Left renal cortex interstitium (tissue), 4 donors: ENCODE data around the gene FAM241B. TPM values are rescaled to one million over a fixed set of nuclear protein-coding genes. Genes with fewer than 3 reads are reported as not detected.

ENCODE experiments used
- DNase-seq, 4 donors: peaks; one replicate each; pipeline ENCODE4 v3.0.0-alpha.2; 2013; ENCODE audit warnings: low read depth in 4 of 4, low spot score in 2 of 4, missing footprints in 1 of 4
- polyA plus RNA-seq, 4 donors: library from polyadenylated mRNA; unstranded; fragments of 120-200 nt; gene quantifications; one replicate each; pipeline ENCODE4 v1.2.1, GENCODE V29; 2013; ENCODE audit not compliant: insufficient read length in 4 of 4

FAM241B gene
- polyA plus RNA-seq, 4 donors, result 9.1 to 11.3 (median 10.4) TPM

DNA sequence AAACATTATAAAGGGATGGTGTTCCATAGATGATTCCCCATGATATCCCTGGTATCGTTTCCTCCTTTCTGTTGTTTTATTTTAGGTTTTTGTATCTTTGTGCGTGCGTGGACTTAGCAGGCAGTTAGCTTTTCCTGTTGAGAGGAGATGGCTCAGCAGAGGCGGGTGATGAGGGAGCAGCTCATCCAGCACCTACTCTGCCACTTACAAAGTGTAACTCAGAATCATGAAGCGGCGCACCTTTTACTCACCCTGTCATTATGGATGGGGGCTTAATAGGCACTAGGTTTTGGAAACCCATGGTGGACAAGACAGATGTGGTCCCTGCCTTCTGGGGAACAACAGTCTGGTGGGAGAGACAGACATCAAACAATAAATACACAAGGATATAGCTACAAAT is 17.1 kb downstream of the FAM241B start:
- DNase-seq, result no peak

DNA sequence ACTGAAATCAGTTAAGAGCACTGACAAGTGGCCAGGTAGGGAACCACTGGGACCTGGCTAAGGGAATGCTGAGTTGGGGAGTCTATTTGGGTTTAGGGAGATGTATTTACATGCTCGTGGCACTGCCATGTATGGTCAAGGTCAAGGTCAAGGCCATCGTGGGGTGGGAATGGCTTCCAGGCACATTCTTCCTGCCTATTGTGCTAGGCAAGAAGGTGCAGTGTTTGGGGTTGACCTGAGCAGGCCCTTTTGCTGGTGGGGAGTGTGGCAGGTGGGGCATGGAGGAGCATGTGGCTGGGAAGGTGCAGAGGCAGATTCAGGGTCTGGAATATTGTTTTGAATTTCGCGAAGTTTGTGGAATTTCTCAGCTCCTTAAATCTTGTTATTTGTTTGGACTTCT is 17.8 kb downstream of the FAM241B start:
- DNase-seq, result no peak

DNA sequence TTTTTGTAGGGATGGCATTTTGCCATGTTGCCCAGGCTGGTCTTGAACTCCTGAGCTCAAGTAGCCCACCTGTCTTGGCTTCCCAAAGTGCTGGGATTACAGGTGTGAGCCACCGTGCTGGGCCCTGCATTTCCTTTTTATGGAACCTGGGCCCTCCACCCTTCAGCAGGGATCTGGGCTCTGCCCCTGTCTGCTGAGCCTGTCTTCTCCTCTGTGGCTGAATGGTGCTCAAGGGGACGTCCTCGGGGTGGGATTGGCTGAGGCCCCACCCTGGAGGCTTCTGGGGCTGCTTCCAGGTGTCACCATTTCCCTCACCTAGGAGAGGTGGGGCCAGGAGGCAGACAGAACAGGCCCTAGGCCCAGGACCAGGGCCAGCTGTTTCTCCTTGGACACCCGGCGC is 18.4 kb downstream of the FAM241B start:
- DNase-seq, result no peak

DNA sequence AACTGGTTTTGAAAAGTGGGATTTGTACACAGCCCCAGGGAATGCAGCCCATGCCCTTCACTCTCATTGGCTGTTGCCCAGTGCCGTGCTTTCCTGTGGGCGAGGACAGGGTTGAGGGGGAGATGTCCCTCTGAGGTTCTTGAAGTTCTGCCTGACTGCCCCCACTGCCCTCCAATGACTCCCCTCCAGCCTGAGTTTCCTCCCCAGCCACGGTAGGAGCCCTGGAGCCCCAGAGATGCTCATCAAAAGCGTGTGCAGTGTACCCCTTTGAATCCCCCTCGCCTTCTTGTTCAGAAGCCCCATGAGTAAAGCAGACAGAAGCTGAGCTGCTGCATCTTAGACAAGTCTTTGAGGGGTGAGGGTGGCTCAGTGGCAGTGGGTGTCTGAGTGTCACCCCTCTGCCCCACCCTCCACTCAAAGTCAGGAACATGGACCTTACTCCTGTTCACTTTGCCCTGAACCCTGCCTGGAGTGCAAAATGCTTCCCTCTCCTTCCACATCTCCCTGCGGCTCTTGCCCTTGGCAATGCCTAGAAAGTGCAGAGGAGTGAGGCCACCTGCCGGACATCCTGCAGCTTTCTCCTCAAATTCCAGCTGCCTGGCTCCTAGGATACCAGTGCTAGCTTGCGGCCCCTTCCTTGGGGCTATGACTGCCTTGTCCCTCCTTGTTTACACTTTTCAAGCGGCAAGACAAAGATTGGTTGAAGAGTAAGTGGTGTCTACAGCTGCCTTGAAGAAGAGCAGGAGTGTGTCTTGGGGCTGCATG is 19.9 kb downstream of the FAM241B start:
- no peak for DNase-seq

DNA sequence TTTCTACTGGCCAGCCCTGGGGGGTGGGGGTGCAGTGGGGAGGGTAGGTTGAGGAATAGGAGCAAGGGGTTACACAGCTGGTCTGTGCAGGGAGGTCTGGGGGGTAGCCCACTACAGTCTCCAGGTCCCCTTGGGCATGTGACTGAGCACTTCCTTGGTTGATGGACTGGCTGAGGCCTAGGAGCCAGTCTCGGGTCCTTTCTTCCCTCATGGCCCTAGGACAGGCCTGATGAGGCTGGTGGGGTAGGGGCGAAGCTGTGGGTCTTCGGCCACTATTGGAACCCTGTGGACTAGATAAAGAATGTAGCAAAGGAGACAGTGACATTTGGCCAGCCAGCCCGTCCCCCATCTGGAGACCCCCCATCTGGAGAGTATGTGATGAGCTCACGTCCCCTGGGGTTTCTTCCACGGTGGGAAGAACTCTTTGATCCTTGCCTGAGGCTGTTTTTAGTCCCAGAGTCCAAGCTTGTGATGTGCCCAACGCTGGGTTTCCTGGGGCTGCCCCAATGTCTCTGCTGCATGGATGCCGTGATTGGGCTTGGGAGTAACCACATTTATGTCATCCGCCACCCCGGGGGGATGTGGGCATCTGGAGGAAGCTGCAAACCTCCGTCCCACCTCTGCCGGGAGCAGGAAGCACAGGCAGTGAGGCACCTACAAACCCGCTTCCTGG is 20.7 kb downstream of the FAM241B start:
- DNase-seq, result no peak

DNA sequence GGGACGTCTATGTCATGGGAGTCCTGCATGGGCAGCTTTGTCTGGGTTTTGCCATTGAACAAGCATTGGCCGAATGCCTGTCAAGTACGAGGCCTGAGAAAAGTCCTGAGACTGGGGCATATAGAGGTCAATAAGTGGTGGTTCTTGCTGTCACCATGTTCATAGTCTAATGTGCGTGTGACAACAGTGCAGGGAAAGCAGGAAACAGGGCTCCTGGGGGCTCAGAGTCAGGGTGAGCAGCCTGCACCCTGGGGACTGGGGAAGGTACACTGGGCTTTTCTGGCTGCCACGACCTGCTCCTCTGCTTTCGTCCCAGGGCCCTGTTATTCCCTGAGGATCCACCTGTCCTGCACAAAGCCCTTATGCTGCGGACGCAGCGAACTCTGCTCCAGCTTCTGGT is 21.3 kb downstream of the FAM241B start:
- no peak for DNase-seq

DNA sequence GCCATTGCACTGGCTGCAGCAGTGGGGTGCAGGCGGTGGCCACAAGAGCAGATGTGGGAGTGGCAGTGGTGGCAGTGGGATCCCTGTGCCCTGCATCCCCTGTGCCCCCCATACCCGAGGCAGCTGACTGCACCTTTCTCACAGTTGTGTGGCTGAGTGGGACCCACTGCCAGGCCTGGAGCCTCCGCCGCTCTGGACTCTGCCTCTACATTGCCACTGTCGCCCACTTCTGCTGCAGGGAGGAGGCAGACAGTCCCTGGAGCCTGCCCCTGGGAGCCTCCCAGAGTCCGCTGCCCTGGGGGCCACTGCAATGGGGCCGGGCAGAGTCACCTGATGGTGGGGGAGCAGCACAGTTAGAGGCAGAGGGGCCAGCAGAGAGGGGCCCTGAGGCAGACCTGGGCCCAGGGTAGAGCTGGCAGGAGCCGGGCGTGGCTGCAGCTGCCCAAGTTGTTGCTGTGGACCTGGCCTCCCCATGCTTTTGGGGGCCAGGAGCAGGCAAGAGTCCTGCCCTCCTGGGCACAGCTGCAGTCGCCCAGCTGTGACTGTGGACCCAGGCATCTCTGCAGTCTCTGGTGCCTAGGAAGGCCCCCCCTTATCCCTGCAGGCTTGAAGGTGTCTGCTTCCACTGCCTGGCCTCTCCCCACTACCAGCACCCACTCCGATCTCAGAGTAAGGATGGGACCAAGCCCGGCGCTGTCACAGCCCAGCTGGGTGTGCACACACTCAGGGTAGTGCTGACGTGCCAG is 22.2 kb downstream of the FAM241B start:
- no peak for DNase-seq

DNA sequence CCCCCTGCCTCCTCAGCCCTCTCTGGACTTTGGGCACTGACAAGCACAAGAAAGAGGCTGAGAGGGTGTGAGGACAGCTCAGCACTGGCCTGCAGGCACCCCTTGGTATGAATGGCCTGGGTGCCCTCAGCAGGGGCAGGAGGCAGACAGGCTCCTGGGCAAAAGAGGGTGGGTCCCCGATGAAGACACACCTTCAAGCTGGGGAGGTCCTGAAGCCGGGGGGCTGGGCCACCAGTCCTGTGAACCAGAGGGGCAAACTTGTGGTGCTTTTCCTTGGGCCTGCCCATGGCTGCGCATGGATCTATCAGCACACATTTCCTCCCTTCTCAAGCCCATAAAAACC is 22.8 kb downstream of the FAM241B start:
- no peak for DNase-seq

DNA sequence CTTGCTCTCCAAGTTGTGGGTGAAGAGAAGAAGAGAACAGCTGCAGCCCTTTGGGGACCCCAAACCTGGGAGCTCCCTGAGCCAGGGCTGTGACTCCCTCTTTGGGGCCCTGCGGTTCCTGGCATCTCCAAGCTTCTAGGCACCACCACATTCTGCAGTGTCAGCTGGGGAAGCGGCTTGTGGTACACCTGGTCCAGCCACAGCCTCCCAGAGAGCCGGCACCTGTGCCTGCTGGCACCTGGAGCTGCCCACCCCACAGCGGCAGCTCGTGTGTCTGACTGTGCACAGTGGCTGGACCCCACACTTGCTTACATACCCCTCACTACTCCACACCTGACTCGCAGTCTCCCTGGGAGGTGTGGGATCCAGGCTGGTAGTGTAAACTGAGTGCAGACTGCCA is 23.5 kb downstream of the FAM241B start:
- DNase-seq, result no peak

DNA sequence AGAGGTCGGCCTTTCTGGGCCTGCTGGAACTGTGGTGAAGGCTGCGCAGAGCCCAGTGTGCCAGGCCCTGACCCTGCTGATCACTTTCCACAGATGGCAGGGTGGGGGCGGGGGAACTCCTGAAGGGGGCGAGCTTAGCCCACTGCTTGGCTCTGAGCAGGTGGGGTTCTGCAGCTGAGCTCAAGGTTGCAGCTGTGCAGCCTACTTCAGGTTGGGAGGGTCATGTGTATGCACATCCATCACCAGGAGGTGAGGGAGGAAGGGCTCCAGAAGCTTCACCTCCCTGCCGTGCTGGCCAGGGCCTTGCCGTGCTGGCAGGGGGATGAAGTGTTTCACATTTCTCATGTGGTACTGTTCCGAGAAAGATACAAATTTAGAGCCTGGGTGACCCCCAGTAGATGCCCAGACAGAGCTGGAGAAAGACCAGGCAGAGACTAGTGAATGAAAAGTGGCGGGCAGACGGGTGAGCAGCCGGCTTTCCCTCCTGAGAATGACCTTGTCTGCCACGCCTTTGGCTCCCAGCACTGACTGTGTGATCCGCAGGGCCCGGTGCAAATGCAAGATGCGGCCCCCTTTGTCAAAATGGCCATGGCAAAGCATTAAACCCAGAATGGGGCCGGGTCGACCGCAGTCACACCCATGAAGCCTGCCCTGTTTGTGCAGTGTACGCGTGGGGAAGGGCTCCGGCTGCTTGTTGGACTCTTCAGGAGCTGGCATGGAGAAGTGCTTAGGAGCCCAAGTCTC is 25.2 kb downstream of the FAM241B start:
- no peak for DNase-seq

DNA sequence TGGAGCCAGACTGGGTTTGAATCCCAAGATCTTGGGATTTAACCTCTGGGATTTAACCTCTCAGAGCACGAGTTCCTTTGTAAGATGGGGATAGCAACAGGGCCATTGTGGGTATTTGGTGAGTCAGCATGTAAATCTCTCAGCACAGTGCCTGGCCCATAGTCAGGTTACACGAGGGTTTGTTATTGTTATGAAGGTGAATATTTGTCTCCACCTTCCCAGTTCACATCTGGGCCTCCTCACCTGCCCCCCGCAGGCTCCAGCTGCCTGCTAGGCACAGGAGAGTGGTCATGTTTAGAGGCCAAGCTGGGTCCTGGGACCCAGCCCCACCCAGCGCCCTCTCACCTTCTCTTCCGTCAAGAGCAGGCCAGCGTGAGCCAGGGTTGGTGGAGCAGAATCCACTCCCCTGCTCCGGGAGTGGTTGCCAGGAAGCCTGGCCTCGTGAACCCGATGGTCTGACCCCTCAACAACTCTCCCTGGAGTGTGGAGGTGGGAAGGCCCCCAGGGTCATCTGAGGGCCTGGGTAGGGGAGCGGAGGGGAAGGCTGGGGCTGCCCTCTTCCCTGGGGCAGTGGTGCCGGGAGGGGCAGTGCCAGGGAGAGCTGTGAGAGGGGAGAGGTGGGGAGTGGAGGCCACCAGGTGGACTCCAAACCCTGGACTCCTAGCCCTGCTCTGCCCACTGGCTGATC is 26.0 kb downstream of the FAM241B start:
- no peak for DNase-seq

DNA sequence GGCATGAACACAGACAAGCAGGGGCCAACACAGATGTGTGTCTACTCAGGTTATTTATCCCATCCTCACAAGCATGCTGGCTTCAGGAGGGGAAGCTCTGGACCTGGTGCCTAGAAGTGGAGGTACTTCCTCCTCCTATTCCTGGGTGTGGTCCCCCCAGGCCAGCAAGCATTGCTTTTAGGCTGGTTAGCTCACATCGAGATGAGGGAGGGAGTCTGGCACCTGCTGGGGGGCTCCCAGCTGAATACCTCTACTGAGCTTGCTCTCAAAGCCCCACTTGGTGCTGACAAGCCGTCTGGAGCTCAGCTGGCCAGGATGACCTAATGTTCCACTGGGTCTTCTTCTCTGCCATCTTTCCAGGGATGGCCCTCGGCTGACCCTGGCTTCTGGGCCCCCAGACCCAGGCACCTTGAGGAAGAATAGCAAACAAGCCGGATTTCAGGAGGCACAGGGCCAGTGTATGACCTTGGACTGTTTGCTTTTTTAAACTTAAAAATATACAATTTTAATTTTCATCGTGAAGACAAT is 26.8 kb downstream of the FAM241B start:
- no peak for DNase-seq

DNA sequence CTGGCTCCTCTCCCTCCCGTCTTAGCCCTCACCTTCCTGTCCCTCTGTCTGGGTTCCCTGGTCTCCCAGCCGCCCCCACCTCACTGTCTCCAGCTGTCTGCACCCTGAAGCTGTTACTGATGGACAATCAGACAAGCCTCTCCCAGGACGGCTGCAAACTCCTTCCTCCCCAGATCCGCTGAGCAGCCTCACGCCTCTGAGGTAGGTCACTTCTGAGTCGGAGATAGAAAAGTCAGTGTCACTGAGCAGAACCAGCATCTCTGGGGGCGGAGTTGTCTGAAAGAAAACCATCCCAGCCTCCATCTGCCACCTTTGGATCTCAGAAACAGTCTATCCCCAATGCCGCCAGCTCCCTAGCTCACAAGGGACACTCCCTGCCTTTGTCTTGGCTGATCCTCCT is 27.4 kb downstream of the FAM241B start:
- DNase-seq, result no peak

DNA sequence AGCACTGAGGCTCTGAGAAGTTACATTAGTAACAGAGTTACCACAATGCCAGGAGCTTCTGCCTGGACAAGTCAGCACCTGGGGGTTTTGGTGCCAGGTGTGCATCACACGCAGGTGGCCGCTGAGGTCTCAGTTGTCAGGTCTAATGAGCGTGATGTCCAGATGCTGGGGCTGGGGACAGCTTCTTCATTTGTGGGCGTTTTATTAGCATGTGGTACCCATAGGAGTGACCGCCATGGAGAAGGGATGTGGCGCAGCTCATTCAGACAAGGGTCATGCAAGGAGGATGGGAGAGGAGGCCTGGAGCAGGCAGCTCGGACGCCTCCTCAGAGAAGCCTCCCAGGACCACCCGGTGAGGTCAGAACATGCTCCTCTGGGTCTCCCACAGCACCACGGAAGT is 27.8 kb downstream of the FAM241B start:
- DNase-seq, result no peak

DNA sequence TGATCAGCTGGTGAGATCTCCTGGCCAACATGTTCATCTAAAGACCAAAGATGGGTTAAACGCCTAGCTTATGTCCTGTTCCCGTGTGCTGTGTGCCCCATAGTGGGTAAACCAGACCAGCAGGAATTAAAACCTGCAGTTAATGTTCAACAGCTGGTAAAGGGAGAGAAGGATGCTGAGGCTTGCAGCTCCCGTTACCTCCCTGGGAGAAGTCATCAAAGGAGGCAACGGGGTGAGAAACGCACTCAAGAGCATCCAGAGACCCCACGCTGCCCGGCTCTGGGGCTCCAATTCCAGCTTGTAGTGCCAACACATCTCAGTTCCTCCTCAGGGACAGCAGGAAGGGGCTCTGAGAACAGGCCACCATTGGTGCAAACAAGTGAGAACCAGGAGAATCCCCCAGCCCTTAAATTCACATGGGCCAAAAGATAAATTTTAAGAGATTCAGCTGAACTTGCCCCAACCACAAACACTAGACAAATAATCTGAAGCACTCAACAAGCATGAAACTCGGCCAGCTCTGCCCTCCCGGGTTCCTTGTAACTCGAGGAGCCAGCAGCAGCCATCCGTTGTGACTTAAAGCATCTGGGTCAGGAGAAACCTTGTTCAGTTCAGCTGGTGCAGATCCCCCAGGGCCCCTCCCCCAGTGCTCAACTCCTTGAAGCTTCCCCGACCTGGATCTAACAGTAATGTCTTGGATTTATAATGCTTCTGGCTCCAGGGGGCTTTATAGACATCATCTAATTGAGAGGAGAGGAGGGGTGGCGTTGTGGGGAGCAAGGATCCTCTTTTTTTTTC is 29.4 kb downstream of the FAM241B start:
- DNase-seq, result peak in 2 of 4 donors; percentile 70 to 83

DNA sequence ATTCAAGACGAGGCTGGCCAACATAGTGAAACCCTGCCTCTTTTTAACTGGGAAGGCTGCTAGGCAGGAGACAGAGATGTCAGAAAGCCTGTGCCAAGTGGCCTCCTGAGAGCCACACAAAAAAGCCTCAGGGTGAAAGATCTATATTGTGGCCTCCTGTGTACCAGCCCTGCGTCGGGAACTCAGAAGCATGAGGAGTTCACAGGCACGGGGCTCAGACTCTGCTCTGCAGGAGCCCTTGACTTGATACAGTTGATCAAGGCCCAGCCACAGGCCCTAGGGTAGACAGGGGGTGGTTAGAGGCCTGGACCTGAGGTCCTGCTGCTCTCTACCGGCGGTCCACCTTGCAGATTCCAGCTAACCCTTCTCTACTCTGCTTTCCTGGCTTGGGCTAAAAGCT is 30.2 kb downstream of the FAM241B start:
- no peak for DNase-seq

DNA sequence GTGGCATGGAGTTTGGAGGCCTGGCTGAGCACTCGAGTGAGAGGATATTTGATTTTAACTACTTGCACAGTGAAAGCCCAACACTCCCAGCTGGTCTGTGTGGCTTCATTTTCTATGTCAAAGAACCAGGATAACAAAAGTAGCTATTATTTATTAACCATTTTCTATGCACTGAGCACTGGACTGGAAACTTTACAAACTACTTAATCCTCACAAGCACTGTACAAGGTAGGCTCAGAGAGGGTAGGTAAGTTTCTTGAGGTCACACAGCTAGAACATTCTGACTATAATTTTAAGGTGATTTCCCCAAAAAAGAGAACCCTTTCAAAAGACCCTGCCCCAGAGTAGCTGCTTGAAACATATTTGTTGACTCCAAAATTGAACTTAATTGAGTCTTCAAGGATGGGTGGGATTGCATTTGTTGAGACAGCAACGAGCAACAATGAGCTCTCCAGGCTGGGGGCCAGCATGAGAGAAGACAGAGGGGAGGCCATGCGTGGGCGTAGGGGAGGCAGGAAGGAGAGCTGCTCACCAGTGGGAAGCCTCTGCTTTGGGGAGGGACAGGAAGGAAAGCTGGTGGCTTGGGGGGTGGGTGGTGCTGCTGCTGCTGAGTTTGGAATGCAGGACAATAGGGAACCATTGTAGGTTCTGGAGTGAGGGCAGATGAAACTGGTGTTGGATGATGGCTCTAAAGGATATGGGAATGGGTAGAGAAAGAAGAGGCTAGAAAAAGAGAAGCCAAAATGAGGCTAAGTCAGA is 31.5 kb downstream of the FAM241B start:
- no peak for DNase-seq

DNA sequence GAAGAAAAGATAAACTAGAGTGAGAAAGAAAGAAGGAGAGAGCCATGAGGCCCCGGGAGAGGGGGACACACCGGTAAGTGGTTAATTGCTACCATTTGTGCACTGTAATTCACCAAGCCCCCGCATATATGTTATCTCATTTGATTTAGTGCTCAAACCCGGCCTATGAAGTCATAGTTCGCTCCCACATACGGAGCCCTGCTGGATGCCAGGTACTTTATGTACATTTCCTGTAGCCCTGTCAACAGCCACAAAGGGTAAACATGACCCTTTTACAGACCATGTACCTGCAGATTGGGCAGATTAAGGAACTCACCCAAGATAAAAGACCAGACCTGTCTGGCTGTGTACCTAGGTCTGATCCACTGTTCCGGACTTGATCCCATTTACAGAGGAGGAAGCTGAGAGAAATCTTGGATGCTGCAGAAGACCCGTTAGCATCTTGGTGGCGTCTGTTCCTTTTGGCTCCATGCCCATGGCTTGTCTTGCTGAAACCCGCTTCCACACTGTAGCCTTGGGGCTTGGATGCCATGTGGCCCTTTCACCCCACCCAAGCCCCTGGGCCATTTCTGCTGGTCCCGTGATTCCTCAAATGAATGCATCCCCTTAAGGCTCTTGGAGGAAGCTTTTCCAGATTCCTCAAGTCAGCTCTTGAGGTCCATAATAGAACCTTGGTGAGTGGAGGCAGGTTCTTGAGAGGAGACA is 32.3 kb downstream of the FAM241B start:
- no peak for DNase-seq
